Nephron (organoid): ENCODE results near the gene SETD6.

Experiments
- H3K27ac Mint-ChIP-seq, 3 experiments: 2 replicates each; pipeline ENCODE4 v1.8.0; 2020; ENCODE audit warnings: mixed read lengths in 3 of 3, mild to moderate bottlenecking in 2 of 3, moderate library complexity in 1 of 3
- H3K27me3 Mint-ChIP-seq: 2 replicates; pipeline ENCODE4 v1.8.0; 2021; ENCODE audit warnings: low read depth, mild to moderate bottlenecking, moderate library complexity, mixed read lengths
- H3K36me3 Mint-ChIP-seq: 2 replicates; pipeline ENCODE4 v1.8.0; 2020; ENCODE audit warnings: low read depth, mixed read lengths
- H3K4me1 Mint-ChIP-seq: 2 replicates; pipeline ENCODE4 v1.8.0; 2020; ENCODE audit warnings: mixed read lengths
- H3K4me3 Mint-ChIP-seq, 3 experiments: 2 replicates each; pipeline ENCODE4 v1.8.0; 2020; ENCODE audit warnings: mild to moderate bottlenecking in 3 of 3, mixed read lengths in 3 of 3, moderate library complexity in 2 of 3
- H3K9me3 Mint-ChIP-seq: 2 replicates; pipeline ENCODE4 v1.8.0; 2020; ENCODE audit warnings: mixed read lengths
- TF ChIP-seq, protein P1 (sequence below), 3 experiments: fragments of 200-600 bp; sonication (generic); IDR thresholded peaks; one replicate each; pipeline ENCODE4 v1.5.0; 2021; ENCODE audit warnings: antibody characterized with exemption in 3 of 3; ENCODE audit not compliant: unreplicated experiment in 3 of 3

The SETD6 gene

DNA sequence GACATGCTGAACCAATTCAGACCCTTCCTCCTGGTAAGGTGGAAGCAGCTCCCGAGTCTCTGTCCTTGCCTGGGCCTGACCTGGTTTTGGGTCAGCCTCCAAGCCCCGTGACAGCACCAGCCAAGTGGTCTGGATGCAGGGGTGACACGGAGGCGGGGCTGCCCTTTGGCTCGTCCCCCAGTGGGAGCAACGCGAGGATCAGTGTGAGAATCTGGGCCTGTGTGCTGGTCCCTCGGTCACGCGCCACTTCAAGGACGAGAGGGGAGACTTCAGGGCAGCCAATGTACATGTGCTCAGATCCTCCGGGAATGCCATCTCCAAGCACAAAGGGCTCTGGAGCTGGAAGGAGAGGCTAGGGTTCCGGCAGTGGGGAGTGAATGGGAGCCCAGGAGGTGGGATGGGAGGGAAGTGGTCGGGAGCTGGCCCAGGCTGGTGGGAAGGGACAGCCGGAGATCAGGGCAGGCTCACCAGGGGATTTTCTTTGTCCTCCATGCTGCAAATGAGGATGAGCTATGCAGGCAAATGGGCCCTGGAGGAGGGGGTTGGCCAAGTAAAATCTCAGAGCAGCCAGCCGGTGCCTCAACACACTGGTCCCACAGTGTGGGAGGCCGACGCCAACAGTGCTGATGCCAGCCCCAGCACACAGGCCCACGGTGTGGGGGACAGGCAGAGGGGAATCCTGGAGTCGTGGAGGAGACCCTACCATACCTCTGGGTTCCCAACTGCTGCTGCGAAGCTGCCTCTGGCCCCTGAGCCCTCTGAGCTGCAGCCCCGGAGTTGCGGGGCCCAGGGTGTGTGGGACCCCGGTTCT is 19.6 kb upstream of the SETD6 start:
- Mint-ChIP-seq H3K36me3 (no peaks in the 10 kb centered on the region), H3K27ac (peak overlapping the region; percentile 78 to 90 (median 87)), H3K27me3 (peaks cover 32% of the 10 kb centered on the region), H3K4me3 (peak overlapping the region; percentile 21 to 54 (median 47)), H3K9me3 (no peaks in the 10 kb centered on the region), H3K4me1 (peaks cover 23% of the 10 kb centered on the region)
- TF ChIP-seq, protein P1, sequence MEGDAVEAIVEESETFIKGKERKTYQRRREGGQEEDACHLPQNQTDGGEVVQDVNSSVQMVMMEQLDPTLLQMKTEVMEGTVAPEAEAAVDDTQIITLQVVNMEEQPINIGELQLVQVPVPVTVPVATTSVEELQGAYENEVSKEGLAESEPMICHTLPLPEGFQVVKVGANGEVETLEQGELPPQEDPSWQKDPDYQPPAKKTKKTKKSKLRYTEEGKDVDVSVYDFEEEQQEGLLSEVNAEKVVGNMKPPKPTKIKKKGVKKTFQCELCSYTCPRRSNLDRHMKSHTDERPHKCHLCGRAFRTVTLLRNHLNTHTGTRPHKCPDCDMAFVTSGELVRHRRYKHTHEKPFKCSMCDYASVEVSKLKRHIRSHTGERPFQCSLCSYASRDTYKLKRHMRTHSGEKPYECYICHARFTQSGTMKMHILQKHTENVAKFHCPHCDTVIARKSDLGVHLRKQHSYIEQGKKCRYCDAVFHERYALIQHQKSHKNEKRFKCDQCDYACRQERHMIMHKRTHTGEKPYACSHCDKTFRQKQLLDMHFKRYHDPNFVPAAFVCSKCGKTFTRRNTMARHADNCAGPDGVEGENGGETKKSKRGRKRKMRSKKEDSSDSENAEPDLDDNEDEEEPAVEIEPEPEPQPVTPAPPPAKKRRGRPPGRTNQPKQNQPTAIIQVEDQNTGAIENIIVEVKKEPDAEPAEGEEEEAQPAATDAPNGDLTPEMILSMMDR (IDR thresholded peaks at IDR 0.05; ENCODE audit: unreplicated experiment in 3 of 3) = no peak

DNA sequence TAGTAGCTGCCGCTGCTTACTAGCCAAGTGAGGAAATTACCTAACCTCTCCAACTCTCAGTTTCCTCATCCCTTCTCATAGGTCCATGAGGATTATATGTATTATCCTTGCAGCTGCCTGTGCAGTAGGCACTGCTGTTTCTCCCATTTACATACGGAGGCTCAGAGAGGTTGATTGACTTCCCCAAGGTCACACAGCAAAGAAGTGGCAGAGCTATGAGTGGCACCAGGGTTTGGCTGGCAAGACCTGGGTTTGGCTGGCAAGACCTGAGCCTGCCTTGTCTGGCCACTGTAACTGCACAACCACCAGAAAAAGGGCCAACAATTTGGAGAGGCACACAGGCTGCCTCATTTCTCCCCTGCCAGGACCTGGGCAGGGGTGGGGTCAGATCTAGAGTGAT is 17.8 kb upstream of the SETD6 start:
- H3K4me1 Mint-ChIP-seq = peaks cover 23% of the 10 kb centered on the region
- TF ChIP-seq, protein P1 (IDR thresholded peaks at IDR 0.05; ENCODE audit: unreplicated experiment in 3 of 3) = no peak
- H3K27ac Mint-ChIP-seq = no peak overlapping the region
- H3K9me3 Mint-ChIP-seq = no peaks in the 10 kb centered on the region
- peaks cover 36% of the 10 kb centered on the region for H3K27me3 Mint-ChIP-seq
- H3K36me3 Mint-ChIP-seq = no peaks in the 10 kb centered on the region
- no peak overlapping the region for H3K4me3 Mint-ChIP-seq

DNA sequence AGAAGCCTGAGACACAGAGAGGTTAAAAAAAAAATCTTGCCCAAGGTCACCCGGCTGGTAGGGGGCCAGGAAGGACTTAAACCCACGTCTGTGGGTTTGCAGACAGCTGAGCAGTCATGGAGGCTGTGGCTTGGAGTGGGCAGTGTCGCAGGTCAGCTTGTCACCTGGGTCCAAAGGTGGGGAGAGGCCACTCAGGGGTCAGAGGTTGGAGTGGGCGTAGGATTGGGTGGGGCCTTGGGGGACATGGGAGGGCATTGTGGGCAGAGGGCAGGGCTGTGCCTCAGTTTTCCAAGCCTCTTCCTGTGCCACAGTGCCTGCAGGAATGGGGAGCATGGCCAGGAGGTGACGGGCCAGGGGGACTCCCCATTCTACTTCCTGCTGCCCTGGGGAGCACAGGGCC is 17.4 kb upstream of the SETD6 start:
- Mint-ChIP-seq H3K27me3 (peaks cover 38% of the 10 kb centered on the region), H3K9me3 (no peaks in the 10 kb centered on the region), H3K27ac (no peak overlapping the region), H3K4me1 (peaks cover 18% of the 10 kb centered on the region), H3K36me3 (no peaks in the 10 kb centered on the region), H3K4me3 (no peak overlapping the region)
- TF ChIP-seq, protein P1 (IDR thresholded peaks at IDR 0.05; ENCODE audit: unreplicated experiment in 3 of 3) = no peak

DNA sequence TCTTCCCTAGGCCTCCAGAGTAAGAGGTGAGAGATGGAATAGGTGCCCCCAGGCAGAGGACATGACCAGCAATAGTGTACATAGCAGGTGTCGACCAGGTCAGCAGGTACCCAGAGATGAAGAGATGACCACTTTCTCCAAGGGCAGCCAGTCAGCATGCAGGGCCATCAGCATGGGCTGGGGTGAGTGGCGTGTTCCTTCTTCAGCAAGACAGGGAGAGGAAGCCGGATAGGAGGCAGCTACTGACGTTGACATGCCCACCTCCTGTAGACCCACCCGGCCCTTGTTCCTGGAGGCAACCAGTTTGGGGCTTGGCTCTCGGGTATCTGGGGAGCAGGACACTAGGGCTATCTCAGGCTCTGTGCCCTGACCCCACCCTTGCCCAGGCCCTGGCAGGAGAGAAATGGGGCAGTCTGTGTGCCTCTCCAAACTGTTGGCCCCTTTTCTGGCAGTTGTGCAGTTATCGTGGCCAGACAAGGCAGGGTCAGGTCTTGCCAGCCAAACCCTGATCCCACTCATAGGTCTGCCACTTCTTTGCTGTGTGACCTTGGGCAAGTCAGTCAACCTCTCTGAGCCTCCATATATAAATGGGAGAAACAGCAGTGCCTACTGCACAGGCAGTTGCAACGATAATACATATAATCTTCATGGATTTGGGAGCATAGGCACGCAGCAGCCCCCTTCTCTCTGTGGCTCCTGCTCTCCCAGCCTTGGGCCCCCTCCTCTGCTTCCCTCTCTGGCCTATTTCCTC is 16.8 kb upstream of the SETD6 start:
- TF ChIP-seq, protein P1 (IDR thresholded peaks at IDR 0.05; ENCODE audit: unreplicated experiment in 3 of 3) = no peak
- Mint-ChIP-seq H3K4me3 (no peak overlapping the region), H3K4me1 (peaks cover 14% of the 10 kb centered on the region), H3K36me3 (no peaks in the 10 kb centered on the region), H3K9me3 (no peaks in the 10 kb centered on the region), H3K27me3 (peaks cover 32% of the 10 kb centered on the region), H3K27ac (no peak overlapping the region)

DNA sequence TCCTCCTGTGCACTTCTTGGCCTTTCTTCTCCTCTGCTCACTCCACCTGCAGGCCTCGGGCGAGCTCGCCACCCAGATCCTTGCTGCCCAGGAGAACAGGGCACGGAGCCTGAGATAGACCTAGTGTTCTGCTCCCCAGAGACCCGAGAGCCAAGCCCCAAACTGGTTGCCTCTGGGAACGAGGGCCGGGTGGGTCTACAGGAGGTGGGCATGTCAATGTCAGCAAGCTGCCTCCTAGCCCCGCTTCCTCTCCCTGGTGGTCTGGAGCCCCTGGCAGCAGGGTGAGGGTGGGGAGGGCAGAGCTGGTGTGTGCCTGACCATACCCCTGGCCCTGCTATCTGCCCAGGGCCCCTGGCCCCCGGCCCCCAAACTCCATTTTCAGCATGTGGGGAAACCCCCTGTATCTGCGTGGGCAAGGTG is 16.2 kb upstream of the SETD6 start:
- no peak overlapping the region for H3K27ac Mint-ChIP-seq
- no peak overlapping the region for H3K4me3 Mint-ChIP-seq
- H3K9me3 Mint-ChIP-seq = no peaks in the 10 kb centered on the region
- peaks cover 29% of the 10 kb centered on the region for H3K27me3 Mint-ChIP-seq
- TF ChIP-seq, protein P1 (IDR thresholded peaks at IDR 0.05; ENCODE audit: unreplicated experiment in 3 of 3) = no peak
- no peaks in the 10 kb centered on the region for H3K36me3 Mint-ChIP-seq
- peaks cover 14% of the 10 kb centered on the region for H3K4me1 Mint-ChIP-seq
